Adrenal gland (tissue), 5 donors: ENCODE data around the gene PSORS1C1.

ENCODE experiments used
- POLR2A ChIP-seq, 2 donors: fragments of 450-650 bp; IDR thresholded peaks; one replicate each; pipeline ENCODE4 v1.6.1; 2017; ENCODE audit warnings: antibody characterized with exemption in 2 of 2, mild to moderate bottlenecking in 2 of 2, moderate library complexity in 1 of 2
- TF ChIP-seq, protein P1 (sequence below), 6 experiments: fragments of 450-650 bp in 4 of 6; fragments of 200-600 bp in 2 of 6; sonication (generic) in 1 of 6; IDR thresholded peaks; 1 replicate in 5 of 6; 2 replicates in 1 of 6; pipeline versions ENCODE4 v1.5.1 to v1.8.0; 2016 to 2021; ENCODE audit warnings: antibody characterized with exemption in 6 of 6, mild to moderate bottlenecking in 2 of 6, moderate library complexity in 1 of 6
- donor health status: DM: no; HTN: no; CAD: no.

DNA sequence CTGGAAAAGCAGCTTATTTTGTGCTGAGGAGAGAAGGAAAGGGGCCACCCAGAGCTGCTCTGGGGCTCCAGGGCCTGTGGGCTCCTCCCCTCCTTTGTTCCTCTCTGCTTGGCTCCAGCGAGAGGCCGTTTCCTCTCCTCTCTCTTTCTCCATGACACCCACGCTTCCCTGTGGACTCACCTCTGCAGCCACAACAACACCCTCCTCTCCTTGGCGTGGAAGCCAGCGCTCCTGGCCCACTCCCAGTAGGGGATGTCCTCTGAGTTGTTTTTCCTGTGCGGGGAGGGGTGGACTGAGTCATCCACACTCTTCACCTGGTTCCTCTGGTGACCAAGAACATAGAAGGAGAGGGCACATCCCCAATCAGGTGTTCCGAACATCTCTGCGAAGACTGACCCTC is 10.6 kb downstream of the PSORS1C1 start:
- TF ChIP-seq, protein P1, sequence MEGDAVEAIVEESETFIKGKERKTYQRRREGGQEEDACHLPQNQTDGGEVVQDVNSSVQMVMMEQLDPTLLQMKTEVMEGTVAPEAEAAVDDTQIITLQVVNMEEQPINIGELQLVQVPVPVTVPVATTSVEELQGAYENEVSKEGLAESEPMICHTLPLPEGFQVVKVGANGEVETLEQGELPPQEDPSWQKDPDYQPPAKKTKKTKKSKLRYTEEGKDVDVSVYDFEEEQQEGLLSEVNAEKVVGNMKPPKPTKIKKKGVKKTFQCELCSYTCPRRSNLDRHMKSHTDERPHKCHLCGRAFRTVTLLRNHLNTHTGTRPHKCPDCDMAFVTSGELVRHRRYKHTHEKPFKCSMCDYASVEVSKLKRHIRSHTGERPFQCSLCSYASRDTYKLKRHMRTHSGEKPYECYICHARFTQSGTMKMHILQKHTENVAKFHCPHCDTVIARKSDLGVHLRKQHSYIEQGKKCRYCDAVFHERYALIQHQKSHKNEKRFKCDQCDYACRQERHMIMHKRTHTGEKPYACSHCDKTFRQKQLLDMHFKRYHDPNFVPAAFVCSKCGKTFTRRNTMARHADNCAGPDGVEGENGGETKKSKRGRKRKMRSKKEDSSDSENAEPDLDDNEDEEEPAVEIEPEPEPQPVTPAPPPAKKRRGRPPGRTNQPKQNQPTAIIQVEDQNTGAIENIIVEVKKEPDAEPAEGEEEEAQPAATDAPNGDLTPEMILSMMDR (IDR thresholded peaks at IDR 0.05): no peak
- no peak for TF ChIP-seq POLR2A (IDR thresholded peaks at IDR 0.05)
